ENCODE results near the gene CAB39. TPM values are rescaled to one million over a fixed set of nuclear protein-coding genes. Genes with fewer than 3 reads are reported as not detected.

The CAB39 gene
- total RNA-seq, 1 experiment from 2014 or later: 52.5 TPM

- Histone ChIP-seq H4K20me1 (ENCODE audit: low read length) (no peaks in the 10 kb centered on the region), H3K4me3 (ENCODE audit: low read length) (no peak overlapping the region), H3K79me2 (ENCODE audit: low read length) (no peaks in the 10 kb centered on the region), H3K27me3 (ENCODE audit: low read length) (no peaks in the 10 kb centered on the region), H2AFZ (ENCODE audit: low read length) (no peak overlapping the region), H3K9me3 (ENCODE audit: low read length) (0 out of 2 replicates have a peak, but pooled peaks cover 6% of the 10 kb centered on the region), H3K4me1 (ENCODE audit: insufficient read depth, low read length) (peaks cover 19% of the 10 kb centered on the region), H3K36me3 (ENCODE audit: low read depth, low read length) (no peaks in the 10 kb centered on the region), H3K4me2 (ENCODE audit: low read length) (no peak overlapping the region), H3K27ac (ENCODE audit: low read length) (no peak overlapping the region), H3F3A (ENCODE audit: low read length, unreplicated experiment) (no peaks in the 10 kb centered on the region), H3K9me2 (replicated peaks; ENCODE audit: low read length) (no peaks in the 10 kb centered on the region), H3K9ac (ENCODE audit: low read length) (no peak overlapping the region)
- TF ChIP-seq CTCF (conservative IDR thresholded peaks at IDR 0.05; ENCODE audit: low read depth, low read length): no peak
- TF ChIP-seq EZH2phosphoT487 (IDR thresholded peaks at IDR 0.05; ENCODE audit: borderline replicate concordance, low read length): no peak
- TF ChIP-seq EZH2 (IDR thresholded peaks at IDR 0.05; ENCODE audit: low read length, unreplicated experiment): no peak
- intact Hi-C loops (cut with micrococcal nuclease): no loop called here
- no peak for DNase-seq
- no TSS peak for BruUV-seq (replicated peaks)
- ChIA-PET POLR2A (ENCODE audit: unreplicated experiment) (no interaction called here), CTCF (no interaction called here)
- no peak for ATAC-seq
Observed at GRCh38 chr2:230678018-230678417, 34.6 kb upstream of the CAB39 start.

GRCh38 chr2:230678451-230678850, 34.2 kb upstream of the CAB39 start:
- BruUV-seq (replicated peaks): no TSS peak
- no peaks in the 10 kb centered on the region for H3F3A ChIP-seq (ENCODE audit: low read length, unreplicated experiment)
- no peak overlapping the region for H2AFZ ChIP-seq (ENCODE audit: low read length)
- ATAC-seq (no peak), DNase-seq (no peak)
- intact Hi-C loops (cut with micrococcal nuclease): no loop called here
- no peaks in the 10 kb centered on the region for H3K36me3 ChIP-seq (ENCODE audit: low read depth, low read length)
- TF ChIP-seq CTCF (conservative IDR thresholded peaks at IDR 0.05; ENCODE audit: low read depth, low read length): no peak
- no peak for TF ChIP-seq EZH2phosphoT487 (IDR thresholded peaks at IDR 0.05; ENCODE audit: borderline replicate concordance, low read length)
- no peak for TF ChIP-seq EZH2 (IDR thresholded peaks at IDR 0.05; ENCODE audit: low read length, unreplicated experiment)
- H3K9me2 ChIP-seq (replicated peaks; ENCODE audit: low read length): no peaks in the 10 kb centered on the region
- no peaks in the 10 kb centered on the region for H4K20me1 ChIP-seq (ENCODE audit: low read length)
- H3K4me1 ChIP-seq (ENCODE audit: insufficient read depth, low read length): peaks cover 23% of the 10 kb centered on the region
- H3K27ac ChIP-seq (ENCODE audit: low read length): no peak overlapping the region
- 0 out of 2 replicates have a peak, but pooled peaks cover 6% of the 10 kb centered on the region for H3K9me3 ChIP-seq (ENCODE audit: low read length)
- no peaks in the 10 kb centered on the region for H3K79me2 ChIP-seq (ENCODE audit: low read length)
- ChIA-PET POLR2A (ENCODE audit: unreplicated experiment) (no interaction called here), CTCF (interaction anchor here (0.6 kb wide), 1 partner anchor 34 kb away, joined by 10 read pairs; the partner anchor contains the start of gene CAB39)
- H3K4me2 ChIP-seq (ENCODE audit: low read length): no peak overlapping the region
- H3K4me3 ChIP-seq (ENCODE audit: low read length): no peak overlapping the region
- H3K9ac ChIP-seq (ENCODE audit: low read length): no peak overlapping the region
- no peaks in the 10 kb centered on the region for H3K27me3 ChIP-seq (ENCODE audit: low read length)

GRCh38 chr2:230680463-230681170, 32.0 kb upstream of the CAB39 start:
- Histone ChIP-seq H3K9me2 (replicated peaks; ENCODE audit: low read length) (no peaks in the 10 kb centered on the region), H3F3A (ENCODE audit: low read length, unreplicated experiment) (no peaks in the 10 kb centered on the region), H3K9me3 (ENCODE audit: low read length) (0 out of 2 replicates have a peak, but pooled peaks cover 6% of the 10 kb centered on the region), H3K36me3 (ENCODE audit: low read depth, low read length) (no peaks in the 10 kb centered on the region), H3K9ac (ENCODE audit: low read length) (no peak overlapping the region), H3K4me3 (ENCODE audit: low read length) (no peak overlapping the region), H3K27ac (ENCODE audit: low read length) (peak overlapping the region; percentile 45), H3K4me1 (ENCODE audit: insufficient read depth, low read length) (peaks cover 44% of the 10 kb centered on the region), H3K79me2 (ENCODE audit: low read length) (no peaks in the 10 kb centered on the region), H4K20me1 (ENCODE audit: low read length) (no peaks in the 10 kb centered on the region), H3K4me2 (ENCODE audit: low read length) (peak overlapping the region; percentile 43), H3K27me3 (ENCODE audit: low read length) (no peaks in the 10 kb centered on the region), H2AFZ (ENCODE audit: low read length) (0 out of 2 replicates have a peak overlapping the region, but pooled peaks have one; percentile 16)
- ATAC-seq (peak; percentile 37), DNase-seq (peak; percentile 70)
- ChIA-PET CTCF (no interaction called here), POLR2A (ENCODE audit: unreplicated experiment) (no interaction called here)
- intact Hi-C loops (cut with micrococcal nuclease): no loop called here
- BruUV-seq (replicated peaks): no TSS peak
- TF ChIP-seq CTCF (conservative IDR thresholded peaks at IDR 0.05; ENCODE audit: low read depth, low read length) (peak; percentile 52), EZH2phosphoT487 (IDR thresholded peaks at IDR 0.05; ENCODE audit: borderline replicate concordance, low read length) (no peak), EZH2 (IDR thresholded peaks at IDR 0.05; ENCODE audit: low read length, unreplicated experiment) (no peak)

All from PC-3 (cell line).